ENCODE measurements around the gene UTP18. TPM values are rescaled to one million over a fixed set of nuclear protein-coding genes. Genes with fewer than 3 reads are reported as not detected.
A peak's percentile ranks its signal among the peaks of the same experiment; 100 is the strongest.
"Not testable (repeated sequence)": the region's sequence is repeated elsewhere in the genome, so short reads cannot be mapped to it uniquely, and the experiment has no call there.

Gene UTP18
- total and polyA plus RNA-seq, 2 experiments from 2014 or later = 31.3 to 31.8 TPM

DNA sequence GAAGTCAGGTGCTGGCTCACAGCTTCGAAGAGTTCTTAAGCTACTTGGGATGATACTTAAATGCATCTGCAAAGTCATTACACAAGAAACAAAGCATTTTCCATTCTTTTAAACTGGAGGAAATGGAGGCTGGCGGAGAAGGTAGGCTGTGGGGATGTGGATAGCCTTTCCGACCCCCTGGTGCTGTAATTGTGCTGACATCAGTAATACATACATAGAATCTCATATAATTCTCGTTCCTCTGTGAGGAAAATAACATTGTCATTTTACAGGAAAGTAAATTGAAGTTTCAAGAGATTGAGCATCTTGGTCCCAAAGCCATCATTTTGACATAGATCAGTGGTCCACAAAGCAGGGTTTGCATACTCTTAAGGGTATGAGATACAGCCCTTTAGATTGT, 39.5 kb downstream of the UTP18 start:
- 98% methylated on average over 4 of the region's 4 CpGs for WGBS (ENCODE audit: low lambda C conversion rate, missing lambda C conversion rate)
- Histone ChIP-seq H3K4me1 (ENCODE audit: insufficient read depth) (peaks cover 10% of the 10 kb centered on the region), H3K36me3 (replicated peaks; ENCODE audit: insufficient read depth, low read depth) (no peaks in the 10 kb centered on the region), H3K9me3 (ENCODE audit: low read depth) (no peaks in the 10 kb centered on the region), H3K9me2 (replicated peaks; ENCODE audit: insufficient read depth) (no peaks in the 10 kb centered on the region), H4K20me1 (ENCODE audit: insufficient read depth, poor library complexity, severe bottlenecking) (no peaks in the 10 kb centered on the region), H3K79me2 (no peaks in the 10 kb centered on the region), H3K27me3 (no peaks in the 10 kb centered on the region), H3K27ac (no peak overlapping the region), H3K4me2 (no peak overlapping the region), H3K4me3 (no peak overlapping the region), H2AFZ (no peak overlapping the region)
- no peak for DNase-seq (ENCODE audit: low spot score)
- TF ChIP-seq EZH2 (IDR thresholded peaks at IDR 0.05; ENCODE audit: borderline replicate concordance) = no peak
- no peak for TF ChIP-seq EZH2phosphoT487 (IDR thresholded peaks at IDR 0.05; ENCODE audit: low read depth, severe bottlenecking, unreplicated experiment)
- TF ChIP-seq CTCF (IDR thresholded peaks at IDR 0.05; ENCODE audit: poor library complexity) = no peak

GRCh38 chr17:51305182-51305581, 44.8 kb downstream of the UTP18 start:
- no peaks in the 10 kb centered on the region for H3K27me3 ChIP-seq
- no peak overlapping the region for H3K4me3 ChIP-seq
- no peak overlapping the region for H3K4me2 ChIP-seq
- DNase-seq (ENCODE audit: low spot score) = no peak
- TF ChIP-seq EZH2phosphoT487 (IDR thresholded peaks at IDR 0.05; ENCODE audit: low read depth, severe bottlenecking, unreplicated experiment) (no peak), CTCF (IDR thresholded peaks at IDR 0.05; ENCODE audit: poor library complexity) (no peak), EZH2 (IDR thresholded peaks at IDR 0.05; ENCODE audit: borderline replicate concordance) (no peak)
- no peaks in the 10 kb centered on the region for H3K9me3 ChIP-seq (ENCODE audit: low read depth)
- no peaks in the 10 kb centered on the region for H4K20me1 ChIP-seq (ENCODE audit: insufficient read depth, poor library complexity, severe bottlenecking)
- no peak overlapping the region for H2AFZ ChIP-seq
- H3K4me1 ChIP-seq (ENCODE audit: insufficient read depth) = peaks cover 3% of the 10 kb centered on the region
- H3K79me2 ChIP-seq = no peaks in the 10 kb centered on the region
- no peak overlapping the region for H3K27ac ChIP-seq
- H3K9me2 ChIP-seq (replicated peaks; ENCODE audit: insufficient read depth) = no peaks in the 10 kb centered on the region
- H3K36me3 ChIP-seq (replicated peaks; ENCODE audit: insufficient read depth, low read depth) = no peaks in the 10 kb centered on the region
- WGBS (ENCODE audit: low lambda C conversion rate, missing lambda C conversion rate) = 96% methylated on average over 9 of the region's 9 CpGs

- not testable (repeated sequence) for H3K4me2 ChIP-seq; H3K27me3 ChIP-seq; H3K9me2 ChIP-seq (replicated peaks; ENCODE audit: insufficient read depth); H3K36me3 ChIP-seq (replicated peaks; ENCODE audit: insufficient read depth, low read depth); H3K4me1 ChIP-seq (ENCODE audit: insufficient read depth); H2AFZ ChIP-seq; H3K9me3 ChIP-seq (ENCODE audit: low read depth); H4K20me1 ChIP-seq (ENCODE audit: insufficient read depth, poor library complexity, severe bottlenecking); H3K79me2 ChIP-seq; H3K27ac ChIP-seq; DNase-seq (ENCODE audit: low spot score); H3K4me3 ChIP-seq
- WGBS (ENCODE audit: low lambda C conversion rate, missing lambda C conversion rate) = 94% methylated on average over 1 of the region's 1 CpG
Measured at GRCh38 chr17:51312003-51312402, 51.7 kb downstream of the UTP18 start.

GRCh38 chr17:51319186-51319585, 58.8 kb downstream of the UTP18 start:
- no peak overlapping the region for H2AFZ ChIP-seq
- 63% methylated on average over 1 of the region's 1 CpG for WGBS (ENCODE audit: low lambda C conversion rate, missing lambda C conversion rate)
- no peak overlapping the region for H3K4me2 ChIP-seq
- H4K20me1 ChIP-seq (ENCODE audit: insufficient read depth, poor library complexity, severe bottlenecking) = no peaks in the 10 kb centered on the region
- TF ChIP-seq CTCF (IDR thresholded peaks at IDR 0.05; ENCODE audit: poor library complexity) (no peak), EZH2 (IDR thresholded peaks at IDR 0.05; ENCODE audit: borderline replicate concordance) (no peak), EZH2phosphoT487 (IDR thresholded peaks at IDR 0.05; ENCODE audit: low read depth, severe bottlenecking, unreplicated experiment) (no peak)
- no peaks in the 10 kb centered on the region for H3K79me2 ChIP-seq
- peak overlapping the region; percentile 42 for H3K27ac ChIP-seq
- H3K4me3 ChIP-seq = no peak overlapping the region
- no peaks in the 10 kb centered on the region for H3K36me3 ChIP-seq (replicated peaks; ENCODE audit: insufficient read depth, low read depth)
- peaks cover 5% of the 10 kb centered on the region for H3K9me3 ChIP-seq (ENCODE audit: low read depth)
- no peaks in the 10 kb centered on the region for H3K9me2 ChIP-seq (replicated peaks; ENCODE audit: insufficient read depth)
- H3K4me1 ChIP-seq (ENCODE audit: insufficient read depth) = peaks cover 14% of the 10 kb centered on the region
- DNase-seq (ENCODE audit: low spot score) = no peak
- no peaks in the 10 kb centered on the region for H3K27me3 ChIP-seq

All from hepatocyte (in vitro differentiated cells).